RWPE1 (cell line): ENCODE results near the gene FNDC3A.
"Not testable (repeated sequence)": the region's sequence is repeated elsewhere in the genome, so short reads cannot be mapped to it uniquely, and the experiment has no call there.

ENCODE experiments used
- CTCF ChIA-PET: fragments of 350-600 bp; sonication (Branson Sonifier 250); formaldehyde crosslinking; extraction: SDS; loops from one replicate; lab custom pipeline; 2021; lab: Yijun Ruan, JAX
- POLR2A ChIA-PET: fragments of 400-600 bp; formaldehyde crosslinking; extraction: SDS; loops from one replicate; lab custom pipeline; 2020; ENCODE audit warnings: antibody characterized with exemption; ENCODE audit not compliant: low non-redundant PET; lab: Yijun Ruan, JAX
- DNase-seq: peaks from one replicate; pipeline ENCODE4 v3.0.0; 2012; ENCODE audit warnings: low spot score
- H3K27ac ChIP-seq: fragments of 450-650 bp; 2 replicates; pipeline ENCODE4 v1.5.1; 2017
- CTCF ChIP-seq: fragments of 450-650 bp; conservative IDR thresholded peaks from 2 replicates; pipeline ENCODE4 v1.5.1; 2017; ENCODE audit warnings: low read depth, mild to moderate bottlenecking

The FNDC3A gene

GRCh38 chr13:49064476-49064875 lies 88.8 kb downstream of the FNDC3A start:
- H3K27ac ChIP-seq = no peak overlapping the region
- DNase-seq = no peak
- POLR2A ChIA-PET = no interaction called here
- CTCF ChIA-PET = no interaction called here
- no peak for TF ChIP-seq CTCF

- ChIA-PET POLR2A (no interaction called here), CTCF (no interaction called here)
- no peak for DNase-seq
- H3K27ac ChIP-seq = no peak overlapping the region
- TF ChIP-seq CTCF = no peak
These were observed 91.1 kb downstream of the FNDC3A start for GRCh38 chr13:49066856-49067255.

GRCh38 chr13:49068498-49068897 lies 92.8 kb downstream of the FNDC3A start:
- POLR2A ChIA-PET, CTCF ChIA-PET, H3K27ac ChIP-seq, DNase-seq: not testable (repeated sequence)

GRCh38 chr13:49070021-49070420 lies 94.3 kb downstream of the FNDC3A start:
- DNase-seq, H3K27ac ChIP-seq, CTCF ChIA-PET, POLR2A ChIA-PET: not testable (repeated sequence)

- no peak for TF ChIP-seq CTCF
- ChIA-PET POLR2A (no interaction called here), CTCF (no interaction called here)
- no peak for DNase-seq
- no peak overlapping the region for H3K27ac ChIP-seq
These were observed 95.7 kb downstream of the FNDC3A start for GRCh38 chr13:49071341-49071937.

- peak overlapping the region; percentile 43; the same call in 1 of the 2 replicates for H3K27ac ChIP-seq
These were observed 107.2 kb downstream of the FNDC3A start for GRCh38 chr13:49082653-49083536.

GRCh38 chr13:49084961-49085360 lies 109.2 kb downstream of the FNDC3A start:
- DNase-seq = no peak
- POLR2A ChIA-PET = no interaction called here
- CTCF ChIA-PET = interaction anchor here (0.6 kb wide), 1 partner anchor 501 kb away, joined by 3 read pairs; no protein-coding TSS in a partner anchor
- no peak for TF ChIP-seq CTCF
- no peak overlapping the region for H3K27ac ChIP-seq

More at GRCh38 chr13:49082653-49083536, 107.2 kb downstream of the FNDC3A start:
- peak; percentile 86 for DNase-seq
- TF ChIP-seq CTCF = no peak
- ChIA-PET CTCF (no interaction called here), POLR2A (interaction anchor here (0.6 kb wide), 1 partner anchor 845 kb away, joined by 3 read pairs; no protein-coding TSS in a partner anchor)
